ENCODE measurements around the gene CCNG2.
A peak's percentile ranks its signal among the peaks of the same experiment; 100 is the strongest.

CCNG2 gene

DNA sequence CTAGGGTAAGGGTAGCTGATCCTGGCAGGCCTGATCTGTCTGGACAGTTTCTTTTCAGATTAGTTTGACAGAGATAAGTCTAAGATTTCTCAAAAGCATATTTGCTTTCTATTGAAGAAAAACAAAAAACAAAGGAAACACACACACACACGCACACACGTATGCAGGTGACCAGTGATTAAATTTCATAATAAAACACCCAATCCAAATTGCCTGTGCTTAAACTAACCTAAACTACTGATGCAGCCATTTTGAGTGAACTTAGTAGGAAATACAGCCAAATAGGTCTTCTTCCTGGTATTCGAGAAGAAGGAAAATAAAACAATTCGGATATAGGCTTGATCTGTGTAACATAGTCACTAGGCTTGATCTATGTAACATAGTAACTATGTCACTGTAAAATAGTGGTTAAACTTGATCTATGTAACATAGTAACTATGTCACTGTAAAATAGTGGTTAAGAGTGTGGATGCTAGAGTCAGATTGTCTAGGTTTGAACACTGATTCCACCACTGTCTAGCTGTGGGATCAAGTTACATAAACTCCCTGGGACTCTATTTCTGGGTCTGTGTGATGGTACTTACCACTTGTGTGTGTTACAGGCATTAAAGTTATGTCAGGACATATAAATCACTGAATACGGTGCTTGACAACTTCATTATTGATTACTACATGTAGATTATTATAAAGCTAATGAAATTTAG, 9.8 kb upstream of the CCNG2 start:
- no peak for DNase-seq

DNA sequence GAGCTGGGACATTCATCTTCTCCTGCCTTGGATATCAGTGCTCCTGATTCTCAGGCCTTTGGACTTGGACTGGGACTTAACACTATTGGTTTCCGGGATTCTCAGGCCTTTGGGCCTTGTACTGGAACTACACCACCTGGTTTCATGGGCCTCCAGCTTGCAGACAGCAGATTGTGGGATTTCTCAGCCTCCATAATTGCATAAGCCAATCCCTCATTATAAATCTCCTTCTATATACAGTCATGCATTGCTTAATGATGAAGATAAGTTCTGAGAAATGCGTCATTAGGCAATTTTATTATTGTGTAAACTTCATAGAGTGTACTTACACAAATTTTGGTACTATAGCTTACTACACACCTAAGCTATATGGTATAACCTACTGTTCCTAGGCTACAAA, 8.9 kb upstream of the CCNG2 start:
- peak; percentile 83 to 87 for DNase-seq

DNA sequence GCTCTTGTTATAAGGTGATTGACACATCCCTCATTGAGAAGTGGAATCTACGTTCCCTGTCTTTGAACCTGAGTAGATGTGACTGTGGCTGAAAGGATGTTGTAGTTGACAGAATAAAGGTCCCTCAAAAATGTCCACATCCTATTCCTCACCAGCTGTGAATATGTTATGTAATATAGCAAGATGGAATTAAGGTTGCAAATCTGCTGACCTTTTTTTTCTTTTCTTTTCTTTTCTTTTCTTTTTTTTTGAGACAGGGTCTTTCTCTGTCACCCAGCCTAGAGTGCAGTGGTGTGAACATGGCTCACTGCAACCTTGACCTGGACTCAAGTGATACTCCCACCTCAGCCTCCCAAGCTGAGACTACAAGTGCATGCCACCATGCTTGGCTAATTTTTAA, 7.2 kb upstream of the CCNG2 start:
- DNase-seq = no peak

DNA sequence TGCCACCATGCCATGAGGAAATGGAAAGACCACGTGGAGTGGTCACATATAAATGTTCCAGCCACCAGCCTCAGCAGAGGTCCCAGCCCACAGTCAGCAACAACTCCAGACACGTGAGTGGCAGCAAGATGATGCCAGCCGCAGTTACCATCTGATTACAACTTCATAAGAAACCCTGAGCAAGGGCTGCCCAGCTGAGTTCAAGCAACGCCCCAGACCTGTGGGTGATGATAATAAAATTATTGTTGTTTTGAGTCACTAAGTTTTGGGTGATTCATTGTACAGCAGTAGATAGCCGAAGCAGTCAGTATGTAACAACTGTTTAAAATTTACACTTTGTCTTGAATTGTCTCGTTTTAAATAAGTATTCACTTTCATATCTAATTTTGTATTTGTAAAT, 5.8 kb upstream of the CCNG2 start:
- DNase-seq = no peak

DNA sequence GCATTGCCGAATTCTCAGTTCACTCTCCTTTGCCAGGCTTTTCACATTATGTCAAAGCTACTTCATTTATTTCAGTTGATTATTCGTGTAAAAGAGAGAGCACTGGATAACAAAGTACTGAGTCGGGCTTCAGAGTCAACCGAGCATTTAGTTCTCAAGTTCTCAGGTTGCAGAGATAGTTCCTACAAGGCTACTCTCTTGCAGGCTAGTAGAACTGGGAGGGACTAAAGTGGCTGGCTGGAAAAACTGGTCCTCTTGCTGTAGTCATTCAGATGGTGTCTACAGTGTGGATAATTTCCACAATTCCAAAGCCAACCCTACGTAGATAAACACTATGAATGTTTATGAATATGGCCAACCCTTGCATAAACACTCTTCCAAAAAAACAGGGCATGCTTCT, 4.6 kb upstream of the CCNG2 start:
- no peak for DNase-seq

DNA sequence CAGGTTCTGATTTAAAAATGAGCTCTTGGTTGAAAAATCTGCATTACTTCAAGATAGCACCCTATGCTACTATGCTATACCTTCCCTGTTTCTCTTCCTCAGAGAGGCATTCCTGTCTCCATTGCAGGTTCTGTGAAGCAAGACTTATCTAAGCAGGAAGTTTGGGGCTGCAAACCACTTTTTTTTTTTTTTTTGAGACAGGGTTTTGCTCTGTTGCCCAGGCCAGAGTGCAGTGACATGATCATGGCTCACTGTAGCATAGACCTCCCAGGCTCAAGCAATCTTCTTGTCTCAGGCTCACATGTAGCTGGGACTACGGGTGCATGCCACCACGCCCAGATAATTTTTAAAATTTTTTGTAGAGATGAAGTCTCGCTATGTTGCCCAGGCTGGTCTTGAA, 4.0 kb upstream of the CCNG2 start:
- no peak for DNase-seq

DNA sequence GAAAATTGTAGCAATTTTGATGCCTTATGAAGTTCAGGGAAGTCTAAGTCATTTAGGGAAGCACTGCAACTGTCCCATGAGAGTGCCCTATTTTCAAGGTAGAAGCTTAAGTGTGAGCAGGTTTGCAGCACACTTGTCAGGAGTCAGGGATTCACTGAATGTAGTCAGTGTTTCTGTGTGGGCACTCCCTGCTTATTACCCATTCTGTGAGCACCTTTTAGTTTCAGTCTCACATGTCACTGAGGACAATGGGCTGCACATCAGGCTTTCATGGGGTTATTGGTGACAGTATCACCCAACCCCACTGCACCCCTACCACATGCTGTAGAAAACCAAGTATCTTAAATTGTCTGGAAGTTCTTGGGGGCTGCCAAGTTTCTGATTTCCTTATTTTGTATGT, 2.9 kb upstream of the CCNG2 start:
- DNase-seq = no peak

DNA sequence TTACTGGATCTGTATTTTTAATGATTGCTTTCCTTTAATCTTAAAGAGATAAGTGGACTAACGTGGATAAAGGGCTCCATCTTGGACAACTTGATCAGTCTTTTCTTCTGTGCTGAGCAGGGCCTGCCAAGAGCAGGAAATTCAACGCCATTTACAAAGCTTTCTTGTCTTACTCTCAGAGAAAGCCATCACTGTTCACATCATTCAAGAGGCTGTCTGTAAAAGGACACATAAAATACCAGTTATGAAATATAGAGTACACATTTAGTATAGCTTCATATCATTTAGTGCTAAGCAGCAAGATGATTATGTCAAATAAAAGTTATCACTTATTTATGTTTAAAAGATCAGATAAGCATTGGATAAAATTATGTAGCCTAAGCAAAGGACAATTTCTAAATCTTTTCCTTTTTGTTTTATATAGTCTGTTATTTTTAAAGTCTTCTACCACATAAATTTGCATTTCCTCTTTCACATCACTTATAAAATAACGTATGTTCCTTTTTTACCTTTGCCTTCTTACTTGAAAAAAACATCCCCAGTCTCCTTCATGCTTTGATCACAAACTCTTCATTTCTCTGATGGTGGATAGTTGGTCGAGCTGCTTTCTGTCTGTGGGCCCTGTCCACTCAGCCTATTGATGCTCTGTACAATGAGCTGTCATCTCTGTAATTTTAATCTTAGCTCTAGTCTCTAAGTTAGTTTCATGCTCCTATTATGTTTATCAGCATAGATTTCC, 2.1 kb upstream of the CCNG2 start:
- no peak for DNase-seq

DNA sequence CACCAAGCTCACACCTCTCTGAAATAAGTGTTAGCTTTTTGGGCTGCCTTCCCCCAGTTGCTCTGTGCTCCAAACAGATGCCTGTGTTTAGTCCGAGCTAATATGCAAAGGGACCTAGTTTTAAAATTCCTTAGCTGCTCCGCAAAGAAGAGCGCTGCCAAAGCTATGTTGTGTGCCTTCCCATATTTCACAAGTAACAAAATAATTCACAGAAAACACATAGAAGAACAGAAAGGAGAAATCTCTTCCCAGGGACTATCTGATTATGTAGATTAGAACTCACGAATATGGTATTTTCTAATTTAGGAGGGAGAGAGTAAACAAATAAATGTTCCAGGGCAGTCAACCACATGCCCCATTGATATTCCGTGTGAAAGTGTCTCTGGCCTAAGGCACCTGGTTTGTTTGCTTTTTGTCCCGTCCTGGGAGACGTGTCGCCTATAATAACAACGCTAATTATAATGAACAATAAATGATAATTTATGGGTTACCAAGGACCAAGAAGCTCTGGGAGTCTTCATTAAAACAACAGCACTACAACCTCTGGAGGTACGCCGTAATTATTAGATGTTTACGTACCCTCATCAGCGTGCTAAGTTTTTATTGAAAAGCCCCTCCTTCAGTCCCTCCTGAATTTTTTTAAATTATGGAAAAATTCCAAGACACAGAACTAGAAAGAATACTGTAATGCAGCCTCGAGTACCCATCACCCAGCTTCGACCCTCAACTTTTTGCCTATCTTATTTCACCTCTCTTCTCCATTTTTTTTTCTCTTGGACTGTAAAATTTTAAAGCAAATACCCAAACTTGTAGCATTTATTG, 1.2 kb upstream of the CCNG2 start:
- no peak for DNase-seq

DNA sequence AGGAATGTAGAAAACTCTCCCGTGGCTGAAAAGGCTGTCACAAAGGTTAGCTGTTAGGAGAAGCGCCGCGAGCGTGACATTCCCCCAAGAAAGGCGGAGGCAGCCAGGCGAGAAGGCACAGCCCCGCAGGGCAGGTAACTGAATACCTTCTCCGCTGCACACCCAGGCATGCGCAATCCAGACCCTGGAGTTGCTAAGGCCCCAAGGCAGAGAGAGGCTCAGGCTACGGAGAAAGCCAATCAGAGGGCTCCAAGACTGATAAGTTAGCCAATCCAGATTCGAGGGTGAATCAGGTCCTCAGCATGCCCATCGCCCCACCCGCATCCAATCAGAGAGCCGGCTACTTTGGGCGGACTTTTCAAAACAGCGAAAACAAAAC, 485 bp upstream of the CCNG2 start:
- DNase-seq = peak; percentile 98 to 99

DNA sequence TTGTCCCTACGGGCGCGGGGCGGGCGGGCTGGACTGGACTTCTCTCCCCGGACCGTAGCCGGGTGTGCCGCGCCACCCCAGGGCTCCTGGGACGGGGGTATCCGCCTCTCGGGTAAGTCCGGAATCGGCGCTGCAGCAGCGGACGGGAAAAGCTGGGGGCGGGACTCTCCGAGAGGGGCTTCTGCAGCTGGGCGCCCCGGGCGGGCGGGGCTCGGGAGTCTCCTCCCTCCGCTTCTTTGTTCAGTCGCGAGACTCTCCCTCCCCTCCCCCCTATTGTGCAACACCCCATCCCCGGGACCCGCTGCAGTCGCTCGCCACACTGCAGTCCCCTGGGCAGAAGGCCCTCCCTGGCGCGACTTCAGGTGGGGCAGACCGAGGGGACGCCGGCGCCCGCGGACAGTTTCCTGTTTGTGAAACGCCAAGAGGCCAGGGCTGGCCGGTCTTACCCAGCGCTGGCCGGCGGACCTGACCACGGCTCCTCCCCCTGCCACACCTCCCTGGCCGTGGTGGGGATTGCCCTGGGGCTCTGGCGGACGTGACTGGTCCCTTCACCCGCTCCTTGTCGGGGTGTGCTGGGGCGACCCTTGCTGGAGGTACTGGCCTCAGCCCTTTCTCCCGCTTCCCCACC, 966 bp downstream of the CCNG2 start:
- DNase-seq = peak; percentile 66 to 67

DNA sequence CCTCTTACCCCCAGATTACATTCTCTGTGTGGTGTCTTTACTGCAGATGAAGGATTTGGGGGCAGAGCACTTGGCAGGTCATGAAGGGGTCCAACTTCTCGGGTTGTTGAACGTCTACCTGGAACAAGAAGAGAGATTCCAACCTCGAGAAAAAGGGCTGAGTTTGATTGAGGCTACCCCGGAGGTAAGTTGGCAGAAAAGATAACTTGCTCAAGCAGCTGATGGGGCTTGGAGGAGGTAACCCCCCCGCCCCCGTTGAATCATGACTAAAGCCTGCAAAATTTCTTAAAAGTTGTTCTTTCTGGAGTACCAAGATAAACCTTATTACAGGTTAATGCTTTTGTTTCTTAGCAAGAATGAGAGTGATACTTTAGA, 1.5 kb downstream of the CCNG2 start:
- DNase-seq = no peak

DNA sequence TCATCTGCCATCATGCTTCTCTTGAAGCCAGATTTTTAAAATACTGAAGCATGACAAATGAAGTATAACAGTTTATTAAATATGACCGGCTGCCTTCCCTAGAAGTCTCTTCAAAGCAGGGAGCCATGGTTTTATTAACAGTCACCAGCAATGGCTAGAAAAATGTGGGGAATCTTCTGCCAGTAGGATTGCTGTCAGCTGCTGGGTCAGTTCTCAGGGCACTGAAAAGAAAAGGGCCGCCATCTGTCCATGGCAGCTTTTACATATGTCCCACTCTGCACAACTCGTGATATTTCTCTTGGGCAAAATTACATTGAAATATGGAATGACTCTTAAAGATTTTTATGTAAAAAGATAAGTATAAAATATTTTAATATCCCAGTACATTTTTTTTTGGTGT, 2.8 kb downstream of the CCNG2 start:
- no peak for DNase-seq

DNA sequence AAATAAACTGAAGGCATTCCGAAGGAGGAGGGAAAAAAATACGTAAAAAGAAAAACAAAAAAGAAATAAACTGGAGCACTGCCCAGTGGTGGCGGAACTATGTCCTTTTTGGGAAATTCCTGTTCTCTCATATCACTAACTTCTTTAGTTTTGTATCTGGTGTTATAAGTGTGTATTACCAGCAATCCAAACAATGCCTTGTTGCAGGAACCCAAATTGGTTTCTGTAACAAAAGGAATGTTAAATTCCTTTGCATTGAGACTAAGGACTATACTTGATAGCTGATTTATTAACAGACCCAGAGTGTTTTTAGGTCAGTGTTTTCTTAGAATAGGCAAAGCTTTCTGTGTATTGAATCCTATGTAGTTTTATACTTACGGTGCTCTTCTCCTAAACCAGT, 6.6 kb downstream of the CCNG2 start:
- DNase-seq = no peak

DNA sequence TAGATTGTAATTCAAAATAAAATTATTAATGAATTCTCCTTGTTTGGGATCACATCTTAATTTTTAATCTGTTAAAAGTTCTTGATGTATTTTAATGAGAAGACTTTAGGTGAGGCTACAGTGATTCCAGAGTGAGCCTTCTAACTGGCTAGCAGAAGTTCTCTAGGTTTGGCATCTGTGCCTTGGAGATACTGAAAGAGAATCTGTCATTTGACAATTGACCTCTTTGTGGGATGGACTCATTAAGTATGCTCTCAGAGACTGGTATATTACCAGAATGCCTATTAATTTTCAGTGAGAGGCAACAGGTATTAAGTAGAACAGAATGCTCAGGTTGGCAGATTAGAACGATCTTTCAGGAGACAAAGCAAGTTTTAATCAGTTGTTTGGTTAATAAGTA, 10.2 kb downstream of the CCNG2 start:
- DNase-seq = no peak

DNA sequence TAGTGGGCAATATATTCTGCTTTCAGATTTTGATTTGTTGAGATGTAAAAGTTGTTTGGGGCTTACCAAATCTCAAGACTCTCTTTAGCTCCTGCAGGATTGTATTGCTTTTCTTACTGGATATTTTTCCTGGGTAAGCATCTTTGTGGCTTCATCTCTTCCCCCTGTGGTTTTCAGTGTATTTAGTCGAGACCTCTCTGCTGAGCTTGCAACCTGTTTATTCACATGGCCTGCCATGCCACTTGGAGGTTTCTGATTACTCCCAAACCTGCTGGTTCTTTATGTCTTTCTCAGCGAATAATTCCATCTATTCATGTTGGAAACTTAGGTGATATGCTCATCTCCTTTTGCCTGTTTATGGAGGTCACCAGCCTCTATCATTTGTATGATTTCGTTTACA, 10.9 kb downstream of the CCNG2 start:
- no peak for DNase-seq

DNA sequence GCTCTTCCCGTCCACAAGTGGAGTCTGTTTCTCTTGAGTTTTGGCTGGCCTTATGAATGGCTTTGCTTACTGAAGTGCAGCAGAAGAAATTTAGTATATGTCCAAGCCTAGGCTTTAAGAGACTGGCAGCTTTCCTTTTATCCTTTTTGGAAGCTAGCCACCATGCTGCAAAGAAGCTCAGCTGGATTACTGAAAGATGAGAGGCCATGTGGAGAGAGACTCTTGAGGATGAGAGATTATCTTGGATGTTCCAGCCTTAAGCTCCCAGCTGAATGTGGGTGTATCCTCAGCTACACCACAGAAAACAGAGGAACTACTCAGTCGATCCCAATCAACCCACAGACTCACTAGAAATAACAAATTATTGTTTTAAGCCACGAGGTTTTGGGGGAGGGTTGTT, 12.5 kb downstream of the CCNG2 start:
- DNase-seq = no peak

DNA sequence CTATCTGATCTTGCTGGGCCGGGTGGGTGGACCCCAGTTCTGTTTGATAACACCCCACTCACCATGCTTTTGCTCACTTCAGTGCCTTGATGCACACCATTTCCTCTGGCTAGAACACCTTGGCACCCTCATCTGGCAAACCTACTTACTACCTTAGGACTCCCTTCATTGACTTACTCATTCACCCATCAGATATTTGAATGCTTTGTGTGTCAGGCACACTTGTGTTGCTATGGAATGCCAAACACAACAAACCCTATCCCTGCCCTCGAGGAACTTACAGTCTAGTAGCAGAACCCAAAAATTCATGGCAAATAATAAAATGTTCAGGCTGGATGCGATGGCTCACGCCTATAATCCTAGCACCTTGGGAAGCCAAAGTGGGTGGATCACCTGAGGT, 13.9 kb downstream of the CCNG2 start:
- no peak for DNase-seq

DNA sequence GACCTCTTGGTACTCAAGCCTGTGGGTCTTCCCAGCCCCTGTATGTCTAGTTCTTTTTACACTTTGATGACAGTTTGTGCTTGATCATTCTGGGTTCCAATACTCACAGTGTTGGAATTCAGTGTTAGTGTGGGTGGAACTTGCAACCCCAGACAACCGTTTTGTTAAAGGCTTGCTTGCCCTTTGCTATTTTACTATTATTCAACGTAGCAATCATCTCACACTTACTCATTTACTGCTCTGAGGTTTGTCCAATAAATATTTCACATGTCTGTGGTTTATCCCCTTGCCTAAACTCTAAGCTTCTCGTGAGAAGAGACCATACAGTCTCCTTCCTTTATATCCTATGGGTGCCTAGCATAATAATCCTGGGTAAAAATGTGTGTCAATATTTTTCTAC, 15.3 kb downstream of the CCNG2 start:
- DNase-seq = no peak

DNA sequence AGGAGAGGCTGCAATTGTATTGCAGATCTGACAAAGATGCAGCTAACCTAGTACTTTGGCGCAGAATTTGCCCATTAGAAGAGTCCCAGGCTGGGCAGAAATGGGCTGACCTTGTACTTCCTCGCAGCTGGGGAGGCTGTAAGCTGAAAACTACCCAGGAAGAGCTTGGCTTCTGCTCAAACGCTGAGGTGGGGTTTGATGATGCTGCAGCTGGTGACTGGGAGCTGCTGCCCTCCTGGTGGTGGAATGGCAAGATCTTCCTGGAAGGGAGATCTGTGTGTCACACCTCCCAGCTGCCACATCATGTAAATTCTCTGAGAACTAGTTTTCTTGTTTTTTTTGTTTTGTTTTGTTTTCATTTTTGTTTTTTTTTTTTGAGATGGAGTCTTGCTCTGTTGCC, 17.4 kb downstream of the CCNG2 start:
- DNase-seq = no peak

DNA sequence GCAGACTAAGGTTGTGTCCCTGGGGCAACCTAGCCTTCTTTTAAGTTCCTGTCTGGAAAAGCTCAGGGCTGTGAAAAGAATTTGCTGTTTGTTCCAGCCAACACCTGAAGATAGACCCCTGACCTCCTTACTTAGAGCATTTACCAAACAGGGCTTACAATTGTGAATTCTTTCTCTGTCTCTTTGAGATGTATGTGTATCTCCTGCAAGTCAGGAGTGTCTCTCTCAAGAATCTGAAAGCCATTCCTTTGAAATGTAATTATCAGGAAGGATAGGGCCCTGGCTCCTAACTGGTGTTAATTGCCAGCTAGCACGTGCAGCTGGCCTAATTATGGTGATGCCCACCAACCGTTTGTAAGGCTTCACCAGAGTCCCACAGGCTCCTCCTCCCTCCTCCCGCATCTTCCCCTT, 18.2 kb downstream of the CCNG2 start:
- DNase-seq = no peak

DNA sequence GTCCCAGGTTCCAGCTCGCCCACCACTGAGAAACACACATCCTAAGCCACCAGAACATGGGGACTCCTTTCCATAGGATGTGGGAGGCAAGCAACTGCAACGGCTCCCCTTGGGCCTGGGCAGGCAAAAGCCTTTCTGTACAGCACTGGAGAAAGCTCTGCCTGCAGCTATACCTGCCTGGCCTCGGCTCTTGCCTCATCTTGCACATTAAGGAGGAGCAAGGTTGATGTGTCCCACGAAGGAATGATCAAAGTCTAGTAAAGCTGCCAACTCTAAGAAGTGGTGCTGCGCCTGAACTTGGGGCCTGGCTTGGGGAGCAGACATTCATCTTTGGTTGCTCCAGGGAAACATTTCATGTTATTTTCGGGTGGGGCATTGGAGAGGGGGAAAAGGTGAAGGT, 19.6 kb downstream of the CCNG2 start:
- no peak for DNase-seq

DNA sequence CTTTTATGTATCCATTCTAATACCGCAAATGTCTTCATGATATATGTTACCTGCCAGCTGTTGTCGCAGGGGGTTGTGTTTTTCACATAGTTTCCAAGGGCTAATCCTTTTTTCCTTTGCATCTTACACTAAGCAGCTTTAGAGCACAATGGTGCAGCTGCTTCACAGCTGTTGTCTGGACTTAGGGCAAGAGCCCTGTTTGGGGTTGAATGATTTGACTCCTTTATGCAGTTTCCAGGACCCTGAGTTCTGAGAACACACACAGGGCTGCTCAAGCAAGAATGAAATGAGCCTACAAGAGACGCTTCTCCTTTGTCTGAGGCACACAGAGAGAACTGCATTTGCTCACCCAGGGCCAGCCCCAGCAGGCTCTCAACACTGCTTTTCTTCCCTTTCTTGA, 20.2 kb downstream of the CCNG2 start:
- DNase-seq = no peak

DNA sequence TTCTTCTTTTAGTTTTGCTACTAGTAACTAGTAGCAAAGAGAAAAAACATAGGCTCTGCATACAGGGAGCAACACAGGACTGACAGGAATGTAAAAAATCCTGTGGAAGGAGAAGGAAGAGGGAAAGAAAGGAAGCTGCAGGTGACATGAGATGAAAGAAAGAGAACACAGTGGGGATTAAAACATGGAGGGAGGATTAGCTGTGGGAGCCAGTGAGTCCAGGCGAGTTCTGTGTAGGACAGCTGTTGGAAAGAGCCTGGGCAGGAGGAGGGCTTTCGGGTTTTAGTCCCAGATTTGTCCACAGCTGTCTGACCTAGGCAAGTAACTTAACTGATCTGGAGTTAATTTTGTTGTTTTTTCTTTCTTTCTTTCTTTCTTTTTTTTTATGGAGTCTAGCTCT, 21.6 kb downstream of the CCNG2 start:
- no peak for DNase-seq

All from inflammatory macrophage treated with lipopolysaccharide for 1 hour (primary cell).